Neural cell (in vitro differentiated cells): ENCODE measurements around the gene COMP. TPM values are rescaled to one million over a fixed set of nuclear protein-coding genes. Genes with fewer than 3 reads are reported as not detected.

Experiments
- H2AFZ ChIP-seq: fragments of 200-600, 300-800 bp; sonication (generic), shearing (Covaris generic); 2 replicates; pipeline ENCODE4 v1.6.0; 2014; ENCODE audit warnings: low read depth, mild to moderate bottlenecking, antibody characterized with exemption, low read length, moderate library complexity
- H3F3A ChIP-seq: fragments of 200-600 bp; shearing (Covaris generic); 2 replicates; pipeline ENCODE4 v1.6.1; 2016; ENCODE audit warnings: mild to moderate bottlenecking, moderate library complexity, mixed read lengths, antibody characterized with exemption, low read length; ENCODE audit not compliant: insufficient read depth, poor library complexity, severe bottlenecking
- H3K27ac ChIP-seq: fragments of 200-600, 300-800 bp; sonication (generic), shearing (Covaris generic); 2 replicates; pipeline ENCODE4 v1.5.1; 2014; ENCODE audit warnings: mild to moderate bottlenecking, low read length, moderate library complexity
- H3K27me3 ChIP-seq: fragments of 300-800, 200-600 bp; sonication (generic), shearing (Covaris generic); 2 replicates; pipeline ENCODE4 v1.6.0; 2014; ENCODE audit warnings: mild to moderate bottlenecking, low read depth, low read length, moderate library complexity; ENCODE audit not compliant: insufficient read depth
- H3K36me3 ChIP-seq: fragments of 300-800, 200-600 bp; sonication (generic), shearing (Covaris generic); 2 replicates; pipeline ENCODE4 v1.5.1; 2014; ENCODE audit warnings: mild to moderate bottlenecking, antibody characterized with exemption, low read length, moderate library complexity; ENCODE audit not compliant: insufficient read depth
- H3K4me2 ChIP-seq: fragments of 300-800, 200-600 bp; sonication (generic), shearing (Covaris generic); 2 replicates; pipeline ENCODE4 v1.6.0; 2014; ENCODE audit warnings: mild to moderate bottlenecking, low read length
- H3K4me3 ChIP-seq: fragments of 300-800, 200-600 bp; sonication (generic), shearing (Covaris generic); 2 replicates; pipeline ENCODE4 v1.5.1; 2014; ENCODE audit warnings: mild to moderate bottlenecking, low read length, moderate library complexity
- H3K79me2 ChIP-seq: fragments of 200-600 bp; shearing (Covaris generic); replicated peaks from 2 replicates; pipeline ENCODE4 v1.6.0; 2014; ENCODE audit warnings: mild to moderate bottlenecking, low read length, moderate library complexity; ENCODE audit not compliant: insufficient read depth
- H3K9ac ChIP-seq: fragments of 300-800, 200-600 bp; sonication (generic), shearing (Covaris generic); 2 replicates; pipeline ENCODE4 v1.6.1; 2016; ENCODE audit warnings: mild to moderate bottlenecking, low read length, mixed read lengths
- H3K9me2 ChIP-seq: fragments of 200-600 bp; shearing (Covaris generic); 2 replicates; pipeline ENCODE4 v1.6.1; 2016; ENCODE audit warnings: mild to moderate bottlenecking, low read length, mixed read lengths; ENCODE audit not compliant: insufficient read depth
- H3K9me3 ChIP-seq: fragments of 200-600, 300-800 bp; sonication (generic), shearing (Covaris generic); 2 replicates; pipeline ENCODE4 v1.6.1; 2016; ENCODE audit warnings: mild to moderate bottlenecking, mixed run types, low read length, moderate library complexity, mixed read lengths
- H4K20me1 ChIP-seq: fragments of 200-600 bp; shearing (Covaris generic); 2 replicates; pipeline ENCODE4 v1.6.1; 2016; ENCODE audit warnings: mild to moderate bottlenecking, mixed run types; ENCODE audit not compliant: insufficient read depth
- EP300 ChIP-seq: fragments of 450-650 bp; conservative IDR thresholded peaks from 2 replicates; pipeline ENCODE4 v1.6.1; 2014; ENCODE audit warnings: antibody characterized with exemption, mild to moderate bottlenecking, moderate library complexity; ENCODE audit not compliant: poor library complexity, severe bottlenecking
- EZH2 ChIP-seq: fragments of 200-600, 300-800 bp; shearing (Covaris generic), sonication (generic); IDR thresholded peaks from 2 replicates; pipeline ENCODE4 v1.6.1; 2014; ENCODE audit warnings: antibody characterized with exemption, low read length, borderline replicate concordance, mild to moderate bottlenecking; ENCODE audit not compliant: insufficient read depth, poor library complexity, severe bottlenecking
- MXI1 ChIP-seq: fragments of 450-650 bp; conservative IDR thresholded peaks from 2 replicates; pipeline ENCODE4 v1.6.1; 2014; ENCODE audit warnings: antibody characterized with exemption, mild to moderate bottlenecking; ENCODE audit not compliant: poor library complexity, severe bottlenecking
- POLR2AphosphoS5 ChIP-seq: IDR thresholded peaks from 2 replicates; pipeline ENCODE4 v1.6.1; 2012
- RAD21 ChIP-seq: fragments of 450-650 bp; conservative IDR thresholded peaks from 2 replicates; pipeline ENCODE4 v1.6.1; 2014; ENCODE audit warnings: antibody characterized with exemption, mild to moderate bottlenecking, moderate library complexity
- SMC3 ChIP-seq: fragments of 450-650 bp; conservative IDR thresholded peaks from 2 replicates; pipeline ENCODE4 v1.6.1; 2014; ENCODE audit warnings: antibody characterized with exemption, mild to moderate bottlenecking, moderate library complexity; ENCODE audit not compliant: poor library complexity
- TAF1 ChIP-seq: IDR thresholded peaks from 2 replicates; pipeline ENCODE4 v1.6.1; 2012; ENCODE audit warnings: low read depth
- polyA plus RNA-seq: library from polyadenylated mRNA; depleted of rRNA; stranded (reverse); fragments of >200 nt; gene quantifications from 2 replicates; pipeline ENCODE4 v1.2.3, GENCODE V29; 2014
- TF ChIP-seq, protein P1 (sequence below): IDR thresholded peaks from 2 replicates; pipeline ENCODE4 v1.6.1; 2012; ENCODE audit warnings: borderline replicate concordance
- TF ChIP-seq, protein P2 (sequence below): fragments of 450-650 bp; IDR thresholded peaks from 2 replicates; pipeline ENCODE4 v1.5.1; 2014; ENCODE audit warnings: antibody characterized with exemption, mild to moderate bottlenecking, moderate library complexity; ENCODE audit not compliant: poor library complexity, severe bottlenecking

Gene COMP
- polyA plus RNA-seq, 1 donor from 2014 or later, result not detected

DNA sequence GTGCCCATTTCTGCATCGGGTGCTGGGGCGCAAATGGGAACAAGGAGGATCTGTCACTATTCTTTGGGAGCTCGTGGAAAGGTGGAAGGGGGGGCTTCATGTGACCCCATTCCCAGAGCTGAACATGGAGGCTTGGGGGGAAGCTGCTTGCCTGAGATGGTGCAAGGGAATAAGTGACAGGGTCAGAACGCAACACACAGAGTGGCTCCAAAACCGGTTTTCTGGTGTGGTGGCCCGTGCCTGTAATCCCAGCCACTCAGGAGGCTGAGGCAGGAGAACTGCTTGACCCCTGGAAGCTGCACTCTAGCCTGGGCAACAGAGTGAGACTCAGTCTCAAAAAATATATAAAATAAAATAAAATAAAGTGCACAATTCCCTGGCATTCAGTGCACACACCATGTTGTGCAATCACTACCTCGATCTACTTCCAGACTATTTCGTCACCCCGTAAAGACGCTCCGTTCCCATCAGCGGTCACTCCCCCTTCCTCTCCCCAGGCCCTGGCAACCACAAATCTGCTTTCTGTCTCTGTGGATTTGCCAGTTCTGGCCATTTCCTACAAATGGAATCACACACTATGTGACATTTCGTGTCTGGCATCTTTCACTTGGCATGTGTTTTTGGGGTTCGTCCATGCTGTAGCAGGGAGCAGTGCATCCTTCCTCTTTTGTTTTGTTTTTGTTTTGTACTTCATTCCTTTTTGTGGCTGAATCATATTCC lies 18.2 kb upstream of the COMP start:
- Histone ChIP-seq H3K79me2 (no peaks in the 10 kb centered on the region), H2AFZ (no peak overlapping the region), H3K9me3 (no peaks in the 10 kb centered on the region), H3K27ac (no peak overlapping the region), H3K4me3 (no peak overlapping the region), H3K9ac (no peak overlapping the region), H4K20me1 (no peaks in the 10 kb centered on the region), H3K4me2 (no peak overlapping the region), H3K36me3 (no peaks in the 10 kb centered on the region), H3F3A (no peaks in the 10 kb centered on the region), H3K27me3 (no peaks in the 10 kb centered on the region), H3K9me2 (no peaks in the 10 kb centered on the region)
- TF ChIP-seq EZH2 (no peak), POLR2AphosphoS5 (no peak), EP300 (no peak), MXI1 (no peak), RAD21 (no peak), SMC3 (no peak)
- TF ChIP-seq, protein P1, sequence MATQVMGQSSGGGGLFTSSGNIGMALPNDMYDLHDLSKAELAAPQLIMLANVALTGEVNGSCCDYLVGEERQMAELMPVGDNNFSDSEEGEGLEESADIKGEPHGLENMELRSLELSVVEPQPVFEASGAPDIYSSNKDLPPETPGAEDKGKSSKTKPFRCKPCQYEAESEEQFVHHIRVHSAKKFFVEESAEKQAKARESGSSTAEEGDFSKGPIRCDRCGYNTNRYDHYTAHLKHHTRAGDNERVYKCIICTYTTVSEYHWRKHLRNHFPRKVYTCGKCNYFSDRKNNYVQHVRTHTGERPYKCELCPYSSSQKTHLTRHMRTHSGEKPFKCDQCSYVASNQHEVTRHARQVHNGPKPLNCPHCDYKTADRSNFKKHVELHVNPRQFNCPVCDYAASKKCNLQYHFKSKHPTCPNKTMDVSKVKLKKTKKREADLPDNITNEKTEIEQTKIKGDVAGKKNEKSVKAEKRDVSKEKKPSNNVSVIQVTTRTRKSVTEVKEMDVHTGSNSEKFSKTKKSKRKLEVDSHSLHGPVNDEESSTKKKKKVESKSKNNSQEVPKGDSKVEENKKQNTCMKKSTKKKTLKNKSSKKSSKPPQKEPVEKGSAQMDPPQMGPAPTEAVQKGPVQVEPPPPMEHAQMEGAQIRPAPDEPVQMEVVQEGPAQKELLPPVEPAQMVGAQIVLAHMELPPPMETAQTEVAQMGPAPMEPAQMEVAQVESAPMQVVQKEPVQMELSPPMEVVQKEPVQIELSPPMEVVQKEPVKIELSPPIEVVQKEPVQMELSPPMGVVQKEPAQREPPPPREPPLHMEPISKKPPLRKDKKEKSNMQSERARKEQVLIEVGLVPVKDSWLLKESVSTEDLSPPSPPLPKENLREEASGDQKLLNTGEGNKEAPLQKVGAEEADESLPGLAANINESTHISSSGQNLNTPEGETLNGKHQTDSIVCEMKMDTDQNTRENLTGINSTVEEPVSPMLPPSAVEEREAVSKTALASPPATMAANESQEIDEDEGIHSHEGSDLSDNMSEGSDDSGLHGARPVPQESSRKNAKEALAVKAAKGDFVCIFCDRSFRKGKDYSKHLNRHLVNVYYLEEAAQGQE, result no peak
- TF ChIP-seq, protein P2, sequence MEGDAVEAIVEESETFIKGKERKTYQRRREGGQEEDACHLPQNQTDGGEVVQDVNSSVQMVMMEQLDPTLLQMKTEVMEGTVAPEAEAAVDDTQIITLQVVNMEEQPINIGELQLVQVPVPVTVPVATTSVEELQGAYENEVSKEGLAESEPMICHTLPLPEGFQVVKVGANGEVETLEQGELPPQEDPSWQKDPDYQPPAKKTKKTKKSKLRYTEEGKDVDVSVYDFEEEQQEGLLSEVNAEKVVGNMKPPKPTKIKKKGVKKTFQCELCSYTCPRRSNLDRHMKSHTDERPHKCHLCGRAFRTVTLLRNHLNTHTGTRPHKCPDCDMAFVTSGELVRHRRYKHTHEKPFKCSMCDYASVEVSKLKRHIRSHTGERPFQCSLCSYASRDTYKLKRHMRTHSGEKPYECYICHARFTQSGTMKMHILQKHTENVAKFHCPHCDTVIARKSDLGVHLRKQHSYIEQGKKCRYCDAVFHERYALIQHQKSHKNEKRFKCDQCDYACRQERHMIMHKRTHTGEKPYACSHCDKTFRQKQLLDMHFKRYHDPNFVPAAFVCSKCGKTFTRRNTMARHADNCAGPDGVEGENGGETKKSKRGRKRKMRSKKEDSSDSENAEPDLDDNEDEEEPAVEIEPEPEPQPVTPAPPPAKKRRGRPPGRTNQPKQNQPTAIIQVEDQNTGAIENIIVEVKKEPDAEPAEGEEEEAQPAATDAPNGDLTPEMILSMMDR, result no peak

DNA sequence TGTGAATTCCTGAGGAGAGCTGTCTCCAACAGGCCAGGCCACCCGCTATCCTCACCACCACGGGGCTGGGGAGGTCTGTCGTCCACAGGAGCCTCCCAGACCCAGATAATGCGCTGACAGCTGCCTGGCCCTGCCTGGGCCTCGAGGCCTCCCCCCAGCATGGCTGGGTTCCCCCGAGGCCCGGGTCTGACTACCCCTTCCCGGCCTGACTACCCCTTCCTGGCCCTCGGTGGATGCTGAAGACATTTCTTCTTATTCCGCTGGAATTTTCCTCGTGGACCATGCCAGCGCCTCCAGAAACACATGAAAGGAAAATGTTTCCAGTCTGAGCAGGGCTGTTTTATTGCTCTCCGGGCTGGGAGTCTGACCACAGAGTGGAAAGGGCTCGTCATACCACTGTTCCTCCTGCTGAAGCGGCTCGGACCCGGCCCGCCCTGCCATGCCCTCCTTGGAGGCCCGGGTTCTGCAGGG lies 16.8 kb upstream of the COMP start:
- no peaks in the 10 kb centered on the region for H3F3A ChIP-seq
- H3K36me3 ChIP-seq, result no peaks in the 10 kb centered on the region
- H3K27me3 ChIP-seq, result no peaks in the 10 kb centered on the region
- H3K9me3 ChIP-seq, result no peaks in the 10 kb centered on the region
- no peak overlapping the region for H3K9ac ChIP-seq
- no peak overlapping the region for H2AFZ ChIP-seq
- no peaks in the 10 kb centered on the region for H3K9me2 ChIP-seq
- TF ChIP-seq, protein P2, result no peak
- no peak for TF ChIP-seq EP300
- no peak for TF ChIP-seq POLR2AphosphoS5
- no peak for TF ChIP-seq TAF1
- no peak for TF ChIP-seq EZH2
- no peak for TF ChIP-seq MXI1
- TF ChIP-seq SMC3, result no peak
- TF ChIP-seq, protein P1, result no peak
- TF ChIP-seq RAD21, result no peak
- H3K4me3 ChIP-seq, result no peak overlapping the region
- H3K27ac ChIP-seq, result no peak overlapping the region
- H3K79me2 ChIP-seq, result no peaks in the 10 kb centered on the region
- no peak overlapping the region for H3K4me2 ChIP-seq
- H4K20me1 ChIP-seq, result no peaks in the 10 kb centered on the region
